Neural cell (in vitro differentiated cells): Measurements from ENCODE around the gene CRTAC1. TPM values are rescaled to one million over a fixed set of nuclear protein-coding genes. Genes with fewer than 3 reads are reported as not detected.

Experiments used
- H2AFZ ChIP-seq: fragments of 200-600, 300-800 bp; sonication (generic), shearing (Covaris generic); 2 replicates; pipeline ENCODE4 v1.6.0; 2014; ENCODE audit warnings: low read depth, mild to moderate bottlenecking, antibody characterized with exemption, low read length, moderate library complexity
- H3F3A ChIP-seq: fragments of 200-600 bp; shearing (Covaris generic); 2 replicates; pipeline ENCODE4 v1.6.1; 2016; ENCODE audit warnings: mild to moderate bottlenecking, moderate library complexity, mixed read lengths, antibody characterized with exemption, low read length; ENCODE audit not compliant: insufficient read depth, poor library complexity, severe bottlenecking
- H3K27ac ChIP-seq: fragments of 200-600, 300-800 bp; sonication (generic), shearing (Covaris generic); 2 replicates; pipeline ENCODE4 v1.5.1; 2014; ENCODE audit warnings: mild to moderate bottlenecking, low read length, moderate library complexity
- H3K27me3 ChIP-seq: fragments of 300-800, 200-600 bp; sonication (generic), shearing (Covaris generic); 2 replicates; pipeline ENCODE4 v1.6.0; 2014; ENCODE audit warnings: mild to moderate bottlenecking, low read depth, low read length, moderate library complexity; ENCODE audit not compliant: insufficient read depth
- H3K36me3 ChIP-seq: fragments of 300-800, 200-600 bp; sonication (generic), shearing (Covaris generic); 2 replicates; pipeline ENCODE4 v1.5.1; 2014; ENCODE audit warnings: mild to moderate bottlenecking, antibody characterized with exemption, low read length, moderate library complexity; ENCODE audit not compliant: insufficient read depth
- H3K4me2 ChIP-seq: fragments of 300-800, 200-600 bp; sonication (generic), shearing (Covaris generic); 2 replicates; pipeline ENCODE4 v1.6.0; 2014; ENCODE audit warnings: mild to moderate bottlenecking, low read length
- H3K4me3 ChIP-seq: fragments of 300-800, 200-600 bp; sonication (generic), shearing (Covaris generic); 2 replicates; pipeline ENCODE4 v1.5.1; 2014; ENCODE audit warnings: mild to moderate bottlenecking, low read length, moderate library complexity
- H3K79me2 ChIP-seq: fragments of 200-600 bp; shearing (Covaris generic); replicated peaks from 2 replicates; pipeline ENCODE4 v1.6.0; 2014; ENCODE audit warnings: mild to moderate bottlenecking, low read length, moderate library complexity; ENCODE audit not compliant: insufficient read depth
- H3K9ac ChIP-seq: fragments of 300-800, 200-600 bp; sonication (generic), shearing (Covaris generic); 2 replicates; pipeline ENCODE4 v1.6.1; 2016; ENCODE audit warnings: mild to moderate bottlenecking, low read length, mixed read lengths
- H3K9me2 ChIP-seq: fragments of 200-600 bp; shearing (Covaris generic); 2 replicates; pipeline ENCODE4 v1.6.1; 2016; ENCODE audit warnings: mild to moderate bottlenecking, low read length, mixed read lengths; ENCODE audit not compliant: insufficient read depth
- H3K9me3 ChIP-seq: fragments of 200-600, 300-800 bp; sonication (generic), shearing (Covaris generic); 2 replicates; pipeline ENCODE4 v1.6.1; 2016; ENCODE audit warnings: mild to moderate bottlenecking, mixed run types, low read length, moderate library complexity, mixed read lengths
- H4K20me1 ChIP-seq: fragments of 200-600 bp; shearing (Covaris generic); 2 replicates; pipeline ENCODE4 v1.6.1; 2016; ENCODE audit warnings: mild to moderate bottlenecking, mixed run types; ENCODE audit not compliant: insufficient read depth
- EP300 ChIP-seq: fragments of 450-650 bp; conservative IDR thresholded peaks from 2 replicates; pipeline ENCODE4 v1.6.1; 2014; ENCODE audit warnings: antibody characterized with exemption, mild to moderate bottlenecking, moderate library complexity; ENCODE audit not compliant: poor library complexity, severe bottlenecking
- EZH2 ChIP-seq: fragments of 200-600, 300-800 bp; shearing (Covaris generic), sonication (generic); IDR thresholded peaks from 2 replicates; pipeline ENCODE4 v1.6.1; 2014; ENCODE audit warnings: antibody characterized with exemption, low read length, borderline replicate concordance, mild to moderate bottlenecking; ENCODE audit not compliant: insufficient read depth, poor library complexity, severe bottlenecking
- MXI1 ChIP-seq: fragments of 450-650 bp; conservative IDR thresholded peaks from 2 replicates; pipeline ENCODE4 v1.6.1; 2014; ENCODE audit warnings: antibody characterized with exemption, mild to moderate bottlenecking; ENCODE audit not compliant: poor library complexity, severe bottlenecking
- POLR2AphosphoS5 ChIP-seq: IDR thresholded peaks from 2 replicates; pipeline ENCODE4 v1.6.1; 2012
- RAD21 ChIP-seq: fragments of 450-650 bp; conservative IDR thresholded peaks from 2 replicates; pipeline ENCODE4 v1.6.1; 2014; ENCODE audit warnings: antibody characterized with exemption, mild to moderate bottlenecking, moderate library complexity
- SMC3 ChIP-seq: fragments of 450-650 bp; conservative IDR thresholded peaks from 2 replicates; pipeline ENCODE4 v1.6.1; 2014; ENCODE audit warnings: antibody characterized with exemption, mild to moderate bottlenecking, moderate library complexity; ENCODE audit not compliant: poor library complexity
- TAF1 ChIP-seq: IDR thresholded peaks from 2 replicates; pipeline ENCODE4 v1.6.1; 2012; ENCODE audit warnings: low read depth
- polyA plus RNA-seq: library from polyadenylated mRNA; depleted of rRNA; stranded (reverse); fragments of >200 nt; gene quantifications from 2 replicates; pipeline ENCODE4 v1.2.3, GENCODE V29; 2014
- TF ChIP-seq, protein P1 (sequence below): IDR thresholded peaks from 2 replicates; pipeline ENCODE4 v1.6.1; 2012; ENCODE audit warnings: borderline replicate concordance
- TF ChIP-seq, protein P2 (sequence below): fragments of 450-650 bp; IDR thresholded peaks from 2 replicates; pipeline ENCODE4 v1.5.1; 2014; ENCODE audit warnings: antibody characterized with exemption, mild to moderate bottlenecking, moderate library complexity; ENCODE audit not compliant: poor library complexity, severe bottlenecking

The CRTAC1 gene
- polyA plus RNA-seq, 1 donor from 2014 or later, result 1.1 TPM

DNA sequence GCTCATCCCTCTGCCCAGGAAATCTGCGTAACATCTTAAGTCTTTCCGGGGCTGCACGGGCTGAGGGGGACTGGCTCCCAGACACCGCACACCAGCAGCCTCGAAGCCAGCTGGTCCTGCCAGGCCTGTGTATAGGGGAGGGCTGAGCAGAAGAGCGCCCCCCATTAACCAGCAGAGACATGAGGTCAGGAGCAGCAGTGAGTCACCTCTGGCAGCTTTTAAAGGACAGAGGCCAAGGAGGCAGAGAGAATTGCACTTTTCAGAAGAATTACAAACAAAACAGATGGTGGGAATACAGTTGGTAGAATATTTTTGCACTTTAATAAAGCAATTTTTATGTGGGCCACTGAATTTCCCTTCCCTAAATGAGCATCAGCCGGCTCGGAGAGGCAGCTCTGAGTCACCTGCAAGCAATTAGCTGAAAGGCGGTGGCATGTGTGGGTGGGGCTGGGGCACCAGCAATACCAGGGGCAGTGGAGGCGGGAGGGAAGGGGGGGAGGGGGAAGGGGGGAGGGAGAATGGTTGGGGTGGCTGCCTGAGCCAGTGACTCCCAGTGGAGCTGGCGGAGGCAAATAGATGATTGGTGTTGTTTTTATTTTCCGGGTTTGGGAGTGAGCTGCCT, 141.7 kb downstream of the CRTAC1 start:
- Histone ChIP-seq H3K4me3 (no peak overlapping the region), H3K4me2 (no peak overlapping the region), H3K9me2 (no peaks in the 10 kb centered on the region), H3F3A (no peaks in the 10 kb centered on the region), H3K36me3 (no peaks in the 10 kb centered on the region), H3K9me3 (no peaks in the 10 kb centered on the region), H3K9ac (no peak overlapping the region), H3K27me3 (no peaks in the 10 kb centered on the region), H4K20me1 (no peaks in the 10 kb centered on the region), H3K27ac (no peak overlapping the region), H3K79me2 (no peaks in the 10 kb centered on the region), H2AFZ (no peak overlapping the region)
- TF ChIP-seq, protein P1, sequence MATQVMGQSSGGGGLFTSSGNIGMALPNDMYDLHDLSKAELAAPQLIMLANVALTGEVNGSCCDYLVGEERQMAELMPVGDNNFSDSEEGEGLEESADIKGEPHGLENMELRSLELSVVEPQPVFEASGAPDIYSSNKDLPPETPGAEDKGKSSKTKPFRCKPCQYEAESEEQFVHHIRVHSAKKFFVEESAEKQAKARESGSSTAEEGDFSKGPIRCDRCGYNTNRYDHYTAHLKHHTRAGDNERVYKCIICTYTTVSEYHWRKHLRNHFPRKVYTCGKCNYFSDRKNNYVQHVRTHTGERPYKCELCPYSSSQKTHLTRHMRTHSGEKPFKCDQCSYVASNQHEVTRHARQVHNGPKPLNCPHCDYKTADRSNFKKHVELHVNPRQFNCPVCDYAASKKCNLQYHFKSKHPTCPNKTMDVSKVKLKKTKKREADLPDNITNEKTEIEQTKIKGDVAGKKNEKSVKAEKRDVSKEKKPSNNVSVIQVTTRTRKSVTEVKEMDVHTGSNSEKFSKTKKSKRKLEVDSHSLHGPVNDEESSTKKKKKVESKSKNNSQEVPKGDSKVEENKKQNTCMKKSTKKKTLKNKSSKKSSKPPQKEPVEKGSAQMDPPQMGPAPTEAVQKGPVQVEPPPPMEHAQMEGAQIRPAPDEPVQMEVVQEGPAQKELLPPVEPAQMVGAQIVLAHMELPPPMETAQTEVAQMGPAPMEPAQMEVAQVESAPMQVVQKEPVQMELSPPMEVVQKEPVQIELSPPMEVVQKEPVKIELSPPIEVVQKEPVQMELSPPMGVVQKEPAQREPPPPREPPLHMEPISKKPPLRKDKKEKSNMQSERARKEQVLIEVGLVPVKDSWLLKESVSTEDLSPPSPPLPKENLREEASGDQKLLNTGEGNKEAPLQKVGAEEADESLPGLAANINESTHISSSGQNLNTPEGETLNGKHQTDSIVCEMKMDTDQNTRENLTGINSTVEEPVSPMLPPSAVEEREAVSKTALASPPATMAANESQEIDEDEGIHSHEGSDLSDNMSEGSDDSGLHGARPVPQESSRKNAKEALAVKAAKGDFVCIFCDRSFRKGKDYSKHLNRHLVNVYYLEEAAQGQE, result no peak
- TF ChIP-seq RAD21 (no peak), EZH2 (no peak), TAF1 (no peak), EP300 (no peak), MXI1 (no peak), POLR2AphosphoS5 (no peak), SMC3 (no peak)
- TF ChIP-seq, protein P2, sequence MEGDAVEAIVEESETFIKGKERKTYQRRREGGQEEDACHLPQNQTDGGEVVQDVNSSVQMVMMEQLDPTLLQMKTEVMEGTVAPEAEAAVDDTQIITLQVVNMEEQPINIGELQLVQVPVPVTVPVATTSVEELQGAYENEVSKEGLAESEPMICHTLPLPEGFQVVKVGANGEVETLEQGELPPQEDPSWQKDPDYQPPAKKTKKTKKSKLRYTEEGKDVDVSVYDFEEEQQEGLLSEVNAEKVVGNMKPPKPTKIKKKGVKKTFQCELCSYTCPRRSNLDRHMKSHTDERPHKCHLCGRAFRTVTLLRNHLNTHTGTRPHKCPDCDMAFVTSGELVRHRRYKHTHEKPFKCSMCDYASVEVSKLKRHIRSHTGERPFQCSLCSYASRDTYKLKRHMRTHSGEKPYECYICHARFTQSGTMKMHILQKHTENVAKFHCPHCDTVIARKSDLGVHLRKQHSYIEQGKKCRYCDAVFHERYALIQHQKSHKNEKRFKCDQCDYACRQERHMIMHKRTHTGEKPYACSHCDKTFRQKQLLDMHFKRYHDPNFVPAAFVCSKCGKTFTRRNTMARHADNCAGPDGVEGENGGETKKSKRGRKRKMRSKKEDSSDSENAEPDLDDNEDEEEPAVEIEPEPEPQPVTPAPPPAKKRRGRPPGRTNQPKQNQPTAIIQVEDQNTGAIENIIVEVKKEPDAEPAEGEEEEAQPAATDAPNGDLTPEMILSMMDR, result no peak

DNA sequence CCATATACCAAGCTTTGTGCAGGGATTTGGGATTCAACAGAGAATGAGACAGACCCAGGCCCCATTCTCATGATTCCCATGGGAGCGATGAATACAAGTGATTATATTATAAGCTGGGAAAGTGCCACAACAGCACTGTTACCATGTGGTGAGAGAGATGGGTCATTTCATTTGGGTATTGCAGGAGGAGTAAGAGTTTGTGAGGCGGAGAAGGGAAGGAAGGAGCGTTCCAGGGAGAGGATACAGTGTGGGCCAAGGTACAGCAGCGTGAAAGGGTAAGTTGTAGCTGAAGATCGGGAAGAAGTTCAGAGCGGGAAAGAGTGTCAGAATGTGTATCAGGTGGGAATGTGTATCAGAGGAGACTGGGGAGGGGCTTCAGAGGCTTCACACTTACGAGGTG, 142.3 kb downstream of the CRTAC1 start:
- H3K27me3 ChIP-seq, result no peaks in the 10 kb centered on the region
- no peaks in the 10 kb centered on the region for H3K79me2 ChIP-seq
- H3F3A ChIP-seq, result no peaks in the 10 kb centered on the region
- no peaks in the 10 kb centered on the region for H3K9me2 ChIP-seq
- TF ChIP-seq, protein P1, result no peak
- TF ChIP-seq RAD21 (no peak), MXI1 (no peak), POLR2AphosphoS5 (no peak), TAF1 (no peak), EP300 (no peak), SMC3 (no peak), EZH2 (no peak)
- TF ChIP-seq, protein P2, result no peak
- H3K36me3 ChIP-seq, result no peaks in the 10 kb centered on the region
- no peaks in the 10 kb centered on the region for H3K9me3 ChIP-seq
- H2AFZ ChIP-seq, result no peak overlapping the region
- H3K4me3 ChIP-seq, result no peak overlapping the region
- H4K20me1 ChIP-seq, result no peaks in the 10 kb centered on the region
- H3K9ac ChIP-seq, result no peak overlapping the region
- no peak overlapping the region for H3K4me2 ChIP-seq
- no peak overlapping the region for H3K27ac ChIP-seq
